HepG2 (cell line): ENCODE measurements around the gene PXT1. TPM values are rescaled to one million over a fixed set of nuclear protein-coding genes. Genes with fewer than 3 reads are reported as not detected.

ENCODE experiments used
- ATAC-seq: fragments of 200-7000 bp; cut with Tn5 transposase; 3 replicates; pipeline ENCODE4 v1.9.1; 2020; ENCODE audit warnings: mild to moderate bottlenecking, moderate library complexity
- BruUV-seq: library from RNA; stranded (reverse); fragments of 400-500 nt; replicated peaks from 2 replicates; lab custom pipeline; 2021; lab: Mats Ljungman, UMichigan
- CTCF ChIA-PET: fragments of 300-600 bp; formaldehyde crosslinking; extraction: SDS; loops from one replicate; lab custom pipeline; 2021; ENCODE audit warnings: low total read pairs, inconsistent platforms, low intra/inter-chr PET ratio; lab: Yijun Ruan, JAX
- POLR2A ChIA-PET: fragments of 350-600 bp; sonication (Branson Sonifier 250); formaldehyde crosslinking; loops from one replicate; lab custom pipeline; 2020; ENCODE audit warnings: antibody characterized with exemption, inconsistent platforms; lab: Yijun Ruan, JAX
- DNase-seq: peaks from one replicate; pipeline ENCODE4 v3.0.0-alpha.2; 2015; ENCODE audit warnings: low spot score
- FAIRE-seq: peaks from 3 replicates; lab custom pipeline; 2011; peaks lifted over from hg19 to GRCh38; lab: Jason Lieb, UNC
- H2AFZ ChIP-seq: one replicate; pipeline ENCODE4 v1.6.1; 2011; ENCODE audit warnings: low read length, inconsistent platforms
- H3K27ac ChIP-seq: fragments of 300-600 bp; 3 replicates; pipeline ENCODE4 v1.8.0; 2011; ENCODE audit warnings: mixed run types, mild to moderate bottlenecking, mixed read lengths, low read length, inconsistent platforms; ENCODE audit not compliant: insufficient read depth; ENCODE audit errors: extremely low read length
- H3K27me3 ChIP-seq, 2 experiments: fragments of 200-600 bp in 1 of 2; 2 replicates in 1 of 2; 3 replicates in 1 of 2; pipeline versions ENCODE4 v1.6.0 to v1.8.0; 2011; ENCODE audit warnings: low read length in 2 of 2, mild to moderate bottlenecking in 2 of 2, moderate library complexity in 2 of 2, inconsistent platforms in 1 of 2; ENCODE audit not compliant: insufficient read depth in 2 of 2, control insufficient read depth in 1 of 2
- H3K36me3 ChIP-seq, 2 experiments: fragments of 200-600 bp in 1 of 2; replicated peaks in 1 of 2; 2 replicates in 1 of 2; 3 replicates in 1 of 2; pipeline versions ENCODE4 v1.5.1 to v1.8.0; 2011; ENCODE audit warnings: low read length in 2 of 2, inconsistent platforms in 1 of 2; ENCODE audit not compliant: insufficient read depth in 2 of 2, control insufficient read depth in 1 of 2
- H3K4me1 ChIP-seq: 2 replicates; pipeline ENCODE4 v1.5.1; 2012; ENCODE audit warnings: low read length, inconsistent platforms; ENCODE audit not compliant: insufficient read depth
- H3K4me2 ChIP-seq: 2 replicates; pipeline ENCODE4 v1.6.0; 2011; ENCODE audit warnings: low read depth, low read length, inconsistent platforms
- H3K4me3 ChIP-seq, 3 experiments: fragments of 200-600 bp in 1 of 3; sonication (generic), shearing (Covaris generic) in 1 of 3; replicated peaks in 1 of 3; 2 replicates each; pipeline ENCODE4 v1.5.1; 2011 to 2016; ENCODE audit warnings: low read length in 3 of 3, inconsistent platforms in 2 of 3, low read depth in 2 of 3, mild to moderate bottlenecking in 2 of 3, control low read depth in 1 of 3, mixed read lengths in 1 of 3; ENCODE audit not compliant: insufficient read depth in 1 of 3
- H3K79me2 ChIP-seq: one replicate; pipeline ENCODE4 v1.6.1; 2011; ENCODE audit warnings: low read length, inconsistent platforms; ENCODE audit not compliant: insufficient read depth
- H3K9ac ChIP-seq: 2 replicates; pipeline ENCODE4 v1.6.0; 2011; ENCODE audit warnings: mild to moderate bottlenecking, low read depth, low read length, inconsistent platforms; ENCODE audit not compliant: insufficient read depth
- H3K9me3 ChIP-seq: 2 replicates; pipeline ENCODE4 v1.5.1; 2012; ENCODE audit warnings: mild to moderate bottlenecking, low read length
- H4K20me1 ChIP-seq: 2 replicates; pipeline ENCODE4 v1.6.0; 2011; ENCODE audit warnings: inconsistent platforms, mild to moderate bottlenecking, low read length, moderate library complexity; ENCODE audit not compliant: insufficient read depth
- EP300 ChIP-seq, 3 experiments: sonication (generic) in 1 of 3; formaldehyde crosslinking in 1 of 3; IDR thresholded peaks; 2 replicates each; pipeline versions ENCODE4 v1.5.1 to v1.6.1; 2011 to 2020; ENCODE audit warnings: low read depth in 2 of 3, low read length in 2 of 3, borderline replicate concordance in 1 of 3, improper control_type of control experiment in 1 of 3, mild to moderate bottlenecking in 1 of 3, missing genetic modification reagents in 1 of 3, moderate library complexity in 1 of 3
- NFAT5 ChIP-seq: sonication (generic); formaldehyde crosslinking; IDR thresholded peaks from 2 replicates; pipeline ENCODE4 v1.4.0; 2020; ENCODE audit warnings: missing genetic modification reagents
- ZNF670 ChIP-seq: sonication (generic); formaldehyde crosslinking; IDR thresholded peaks from 2 replicates; pipeline ENCODE4 v1.8.0; 2022; ENCODE audit warnings: mild to moderate bottlenecking, missing genetic modification reagents, borderline replicate concordance
- WGBS: methylation state at CpG from one replicate; pipeline ENCODE4 v1.1.6; 2017; ENCODE audit warnings: low lambda C conversion rate; 5-methylcytosine and 5-hydroxymethylcytosine counted together
- in situ Hi-C: cut with HindIII; loops from 2 replicates; pipeline ENCODE4 v1.10.0; 2017; ENCODE audit warnings: low pct_unique_long_range_greater_than_20kb; ENCODE audit not compliant: extremely low pct_ligation_motif_present
- intact Hi-C: fragments of 100-400 bp; cut with micrococcal nuclease; formaldehyde crosslinking; loops from one replicate; pipeline ENCODE4 v1.10.0; 2022; ENCODE audit not compliant: unreplicated experiment
- polyA plus RNA-seq, 8 experiments: library from polyadenylated mRNA; depleted of rRNA in 3 of 8; stranded (reverse) in 7 of 8; unstranded in 1 of 8; fragments of >200 nt; fragmentation: Illumina TruSeq in 4 of 8; extraction: Trizol in 4 of 8; gene quantifications; 2 replicates each; pipeline versions ENCODE4 v1.2.1 to v1.2.3, GENCODE V29; 2011 to 2016; ENCODE audit warnings: low read depth in 4 of 8, missing spikeins in 1 of 8, mixed read lengths in 1 of 8; ENCODE audit not compliant: insufficient read depth in 1 of 8
- total RNA-seq, 5 experiments: library from RNA; depleted of rRNA; stranded (reverse); fragments of >200 nt; fragmentation: Illumina TruSeq; extraction: Trizol; gene quantifications; 2 replicates each; pipeline ENCODE4 v1.2.3, GENCODE V29; 2016; ENCODE audit warnings: low read depth in 1 of 5
- TF ChIP-seq, protein P1 (sequence below): sonication (generic); formaldehyde crosslinking; IDR thresholded peaks from 2 replicates; pipeline ENCODE4 v1.5.0; 2020; ENCODE audit warnings: missing genetic modification reagents

PXT1 gene
- total and polyA plus RNA-seq, 2 of the 13 experiments (the other 11 are each of a cell fraction or from before 2014, with no cell fraction given), result 0.04 TPM; not detected in 1

DNA sequence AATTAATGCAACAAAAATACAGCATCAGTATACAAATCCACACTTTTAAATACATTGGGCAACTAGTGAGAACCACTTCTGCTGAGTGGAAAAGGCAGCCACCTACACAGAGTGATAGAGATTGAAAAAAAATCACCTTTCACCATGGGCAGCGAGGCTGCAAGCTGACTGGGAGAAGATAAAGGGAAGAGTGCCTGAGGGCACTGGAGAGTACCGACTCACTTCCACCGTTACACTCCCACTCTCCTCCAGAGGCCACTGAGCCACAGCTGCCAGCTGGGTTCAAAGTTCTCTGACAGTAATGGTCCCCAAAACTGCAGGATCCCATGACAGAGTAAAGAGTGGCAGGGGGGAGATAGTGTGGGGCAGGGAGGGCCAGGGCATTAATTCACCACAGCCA is 24.1 kb downstream of the PXT1 start (continued):
- TF ChIP-seq, protein P1, sequence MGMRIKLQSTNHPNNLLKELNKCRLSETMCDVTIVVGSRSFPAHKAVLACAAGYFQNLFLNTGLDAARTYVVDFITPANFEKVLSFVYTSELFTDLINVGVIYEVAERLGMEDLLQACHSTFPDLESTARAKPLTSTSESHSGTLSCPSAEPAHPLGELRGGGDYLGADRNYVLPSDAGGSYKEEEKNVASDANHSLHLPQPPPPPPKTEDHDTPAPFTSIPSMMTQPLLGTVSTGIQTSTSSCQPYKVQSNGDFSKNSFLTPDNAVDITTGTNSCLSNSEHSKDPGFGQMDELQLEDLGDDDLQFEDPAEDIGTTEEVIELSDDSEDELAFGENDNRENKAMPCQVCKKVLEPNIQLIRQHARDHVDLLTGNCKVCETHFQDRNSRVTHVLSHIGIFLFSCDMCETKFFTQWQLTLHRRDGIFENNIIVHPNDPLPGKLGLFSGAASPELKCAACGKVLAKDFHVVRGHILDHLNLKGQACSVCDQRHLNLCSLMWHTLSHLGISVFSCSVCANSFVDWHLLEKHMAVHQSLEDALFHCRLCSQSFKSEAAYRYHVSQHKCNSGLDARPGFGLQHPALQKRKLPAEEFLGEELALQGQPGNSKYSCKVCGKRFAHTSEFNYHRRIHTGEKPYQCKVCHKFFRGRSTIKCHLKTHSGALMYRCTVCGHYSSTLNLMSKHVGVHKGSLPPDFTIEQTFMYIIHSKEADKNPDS, result no peak
- no peak for TF ChIP-seq ZNF670

DNA sequence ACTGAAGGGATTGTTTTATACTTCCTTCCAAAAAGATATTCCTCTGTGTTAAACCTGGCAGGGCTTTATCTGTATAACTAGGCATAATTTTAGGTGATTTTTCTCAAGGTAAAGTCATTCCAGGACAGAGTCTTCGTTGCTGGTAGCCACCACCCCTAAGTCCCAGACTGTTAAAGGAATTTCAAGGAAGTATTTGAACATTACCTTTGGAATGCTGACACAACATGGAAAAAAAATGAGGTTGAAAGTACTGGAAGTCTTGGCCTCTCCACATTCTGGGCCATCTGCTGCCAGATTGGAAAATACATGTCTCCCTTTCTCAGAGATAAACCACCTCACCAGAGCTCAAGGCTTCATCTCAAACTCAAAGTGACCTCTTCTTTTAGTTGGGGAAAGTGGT is 28.2 kb downstream of the PXT1 start:
- Histone ChIP-seq H3K9me3 (no peaks in the 10 kb centered on the region), H3K4me3 (no peak overlapping the region), H4K20me1 (no peaks in the 10 kb centered on the region), H3K27me3 (no peaks in the 10 kb centered on the region), H3K79me2 (no peaks in the 10 kb centered on the region), H3K4me2 (no peak overlapping the region), H3K4me1 (no peaks in the 10 kb centered on the region), H3K27ac (no peak overlapping the region), H3K9ac (no peak overlapping the region), H2AFZ (no peak overlapping the region), H3K36me3 (no peaks in the 10 kb centered on the region)
- ChIA-PET CTCF (no interaction called here), POLR2A (no interaction called here)
- no TSS peak for BruUV-seq
- intact Hi-C loops (no loop called here), in situ Hi-C loops (no loop called here)
- FAIRE-seq (no peak), ATAC-seq (no peak), DNase-seq (no peak)
- 5% methylated on average over 1 of the region's 1 CpG for WGBS
- no peak for TF ChIP-seq EP300 (IDR thresholded peaks at IDR 0.05; ENCODE audit: low read depth in 2 of 2, low read length in 2 of 2)
- no peak for TF ChIP-seq EP300 (CRISPR knock-in tag; IDR thresholded peaks at IDR 0.05; ENCODE audit: borderline replicate concordance)
- no peak for TF ChIP-seq NFAT5 (CRISPR knock-in tag)
